KG1 (cell line): ENCODE measurements around the gene ERBB4.

Experiments
- DNase-seq: peaks from one replicate; lab custom pipeline; 2025; lab: John Stamatoyannopoulos, UW

ERBB4 gene

GRCh38 chr2:212428681-212429478, 109.7 kb downstream of the ERBB4 start:
- DNase-seq: no peak

- DNase-seq: no peak
These were observed 111.0 kb downstream of the ERBB4 start for GRCh38 chr2:212427638-212428037.

- no peak for DNase-seq
These were observed 111.8 kb downstream of the ERBB4 start for GRCh38 chr2:212426637-212427412.

- no peak for DNase-seq
These were observed 114.5 kb downstream of the ERBB4 start for GRCh38 chr2:212424082-212424481.

- no peak for DNase-seq
These were observed 115.5 kb downstream of the ERBB4 start for GRCh38 chr2:212423089-212423488.

GRCh38 chr2:212421556-212422334, 116.9 kb downstream of the ERBB4 start:
- no peak for DNase-seq

- no peak for DNase-seq
These were observed 122.5 kb downstream of the ERBB4 start for GRCh38 chr2:212416086-212416485.

- no peak for DNase-seq
These were observed 123.8 kb downstream of the ERBB4 start for GRCh38 chr2:212414767-212415211.

GRCh38 chr2:212409560-212409959, 129.0 kb downstream of the ERBB4 start:
- no peak for DNase-seq

- no peak for DNase-seq
These were observed 130.1 kb downstream of the ERBB4 start for GRCh38 chr2:212408524-212408923.

- DNase-seq: no peak
These were observed 131.9 kb downstream of the ERBB4 start for GRCh38 chr2:212406716-212407115.

- DNase-seq: no peak
These were observed 136.3 kb downstream of the ERBB4 start for GRCh38 chr2:212402316-212402715.

- no peak for DNase-seq
These were observed 140.3 kb downstream of the ERBB4 start for GRCh38 chr2:212398316-212398715.

- DNase-seq: no peak
These were observed 146.1 kb downstream of the ERBB4 start for GRCh38 chr2:212392544-212392943.

GRCh38 chr2:212392043-212392442, 146.6 kb downstream of the ERBB4 start:
- no peak for DNase-seq

- DNase-seq: no peak
These were observed 151.5 kb downstream of the ERBB4 start for GRCh38 chr2:212387146-212387545.

- no peak for DNase-seq
These were observed 153.4 kb downstream of the ERBB4 start for GRCh38 chr2:212385241-212385640.

- DNase-seq: no peak
These were observed 154.6 kb downstream of the ERBB4 start for GRCh38 chr2:212384027-212384426.

GRCh38 chr2:212381428-212382102, 157.0 kb downstream of the ERBB4 start:
- DNase-seq: no peak

- DNase-seq: no peak
These were observed 159.5 kb downstream of the ERBB4 start for GRCh38 chr2:212379103-212379502.

GRCh38 chr2:212367431-212367830, 171.2 kb downstream of the ERBB4 start:
- DNase-seq: no peak
